AG04449 (cell line): ENCODE data around the gene DOCK3.
"Not testable (repeated sequence)": the region's sequence is repeated elsewhere in the genome, so short reads cannot be mapped to it uniquely, and the experiment has no call there.

ENCODE experiments used
- CTCF ChIA-PET: fragments of 350-600 bp; formaldehyde crosslinking; extraction: SDS; loops from one replicate; lab custom pipeline; 2021; ENCODE audit warnings: antibody characterized with exemption; lab: Yijun Ruan, JAX
- POLR2A ChIA-PET: fragments of 400-600, 350-600 bp; formaldehyde crosslinking; extraction: SDS; loops from one replicate; lab custom pipeline; 2020; ENCODE audit warnings: antibody characterized with exemption, inconsistent platforms; lab: Yijun Ruan, JAX
- DNase-seq: peaks from one replicate; pipeline ENCODE4 v3.0.0-alpha.2; 2010; ENCODE audit warnings: low read depth, low spot score
- H3K4me3 ChIP-seq: 2 replicates; pipeline ENCODE4 v1.5.1; 2011; ENCODE audit warnings: low read depth, mild to moderate bottlenecking, control low read depth, low read length
- TF ChIP-seq, protein P1 (sequence below): IDR thresholded peaks from one replicate; pipeline ENCODE4 v1.5.1; 2011; ENCODE audit warnings: mild to moderate bottlenecking, moderate library complexity, low read length, control low read depth, inconsistent platforms; ENCODE audit not compliant: insufficient read depth; ENCODE audit errors: missing control alignments

The DOCK3 gene

DNA sequence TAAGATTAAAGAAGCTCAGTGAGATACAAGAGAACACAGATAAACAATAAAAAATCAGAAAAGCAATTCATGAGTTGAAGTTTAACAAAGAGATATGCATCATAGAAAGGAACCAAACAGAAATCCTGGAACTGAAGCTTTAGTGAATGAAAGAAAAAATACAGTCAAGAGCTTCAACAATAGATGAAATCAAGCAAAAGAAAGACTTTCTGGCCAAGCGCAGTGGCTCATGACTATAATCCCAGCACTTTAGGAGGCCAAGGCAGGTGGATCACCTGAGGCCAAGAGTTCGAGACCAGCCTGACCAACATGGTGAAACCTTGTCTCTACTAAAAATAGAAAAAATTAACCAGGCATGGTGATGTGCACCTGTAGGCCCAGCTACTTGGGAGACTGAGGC, 408.8 kb downstream of the DOCK3 start:
- TF ChIP-seq, protein P1, sequence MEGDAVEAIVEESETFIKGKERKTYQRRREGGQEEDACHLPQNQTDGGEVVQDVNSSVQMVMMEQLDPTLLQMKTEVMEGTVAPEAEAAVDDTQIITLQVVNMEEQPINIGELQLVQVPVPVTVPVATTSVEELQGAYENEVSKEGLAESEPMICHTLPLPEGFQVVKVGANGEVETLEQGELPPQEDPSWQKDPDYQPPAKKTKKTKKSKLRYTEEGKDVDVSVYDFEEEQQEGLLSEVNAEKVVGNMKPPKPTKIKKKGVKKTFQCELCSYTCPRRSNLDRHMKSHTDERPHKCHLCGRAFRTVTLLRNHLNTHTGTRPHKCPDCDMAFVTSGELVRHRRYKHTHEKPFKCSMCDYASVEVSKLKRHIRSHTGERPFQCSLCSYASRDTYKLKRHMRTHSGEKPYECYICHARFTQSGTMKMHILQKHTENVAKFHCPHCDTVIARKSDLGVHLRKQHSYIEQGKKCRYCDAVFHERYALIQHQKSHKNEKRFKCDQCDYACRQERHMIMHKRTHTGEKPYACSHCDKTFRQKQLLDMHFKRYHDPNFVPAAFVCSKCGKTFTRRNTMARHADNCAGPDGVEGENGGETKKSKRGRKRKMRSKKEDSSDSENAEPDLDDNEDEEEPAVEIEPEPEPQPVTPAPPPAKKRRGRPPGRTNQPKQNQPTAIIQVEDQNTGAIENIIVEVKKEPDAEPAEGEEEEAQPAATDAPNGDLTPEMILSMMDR, result no peak
- DNase-seq, result no peak
- CTCF ChIA-PET, result interaction anchor here (0.7 to 1.3 kb wide), 3 partner anchors 17 to 18 kb away, joined by 3 to 4 read pairs (median 4); no protein-coding TSS in a partner anchor
- POLR2A ChIA-PET, result no interaction called here
- H3K4me3 ChIP-seq, result no peak overlapping the region

DNA sequence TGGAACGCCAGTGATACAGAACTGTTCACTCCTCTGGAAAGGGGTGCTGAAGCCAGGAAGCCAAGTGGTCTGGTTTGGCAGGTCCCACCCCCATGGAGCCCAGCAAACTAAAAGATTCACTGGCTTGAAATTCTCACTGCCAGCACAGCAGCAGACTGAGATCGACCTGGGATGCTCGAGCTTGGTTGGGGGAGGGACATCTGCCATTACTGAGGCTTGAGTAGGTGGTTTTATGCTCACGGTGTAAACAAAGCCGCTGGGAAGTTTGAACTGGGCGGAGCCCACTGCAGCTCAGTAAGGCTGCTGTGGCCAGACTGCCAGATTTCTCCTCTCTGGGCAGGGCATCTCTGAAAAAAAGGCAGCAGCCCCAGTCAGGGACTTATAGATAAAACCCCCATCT, 417.4 kb downstream of the DOCK3 start:
- CTCF ChIA-PET, result interaction anchor here (2.9 kb wide), 1 partner anchor 9 kb away, joined by 12 read pairs; no protein-coding TSS in a partner anchor
- POLR2A ChIA-PET, DNase-seq, H3K4me3 ChIP-seq: not testable (repeated sequence)

DNA sequence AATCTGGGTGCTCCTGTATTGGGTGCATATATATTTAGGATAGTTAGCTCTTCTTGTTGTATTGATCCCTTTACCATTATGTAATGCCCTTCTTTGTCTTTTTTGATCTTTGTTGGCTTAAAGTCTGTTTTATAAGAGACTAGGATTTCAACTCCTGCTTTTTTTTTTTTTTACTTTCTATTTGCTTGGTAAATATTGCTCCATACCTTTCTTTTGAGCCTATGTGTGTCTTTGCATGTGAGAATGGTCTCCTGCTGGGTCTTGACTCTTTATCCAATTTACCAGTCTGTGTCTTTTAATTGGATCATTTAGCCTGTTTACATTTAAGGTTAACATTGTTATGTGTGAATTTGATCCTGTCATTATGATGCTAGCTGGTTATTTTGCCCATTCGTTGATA, 420.1 kb downstream of the DOCK3 start:
- POLR2A ChIA-PET, H3K4me3 ChIP-seq, DNase-seq: not testable (repeated sequence)
- CTCF ChIA-PET, result interaction anchor here (0.7 kb wide), 1 partner anchor 282 kb away, joined by 3 read pairs; no protein-coding TSS in a partner anchor

DNA sequence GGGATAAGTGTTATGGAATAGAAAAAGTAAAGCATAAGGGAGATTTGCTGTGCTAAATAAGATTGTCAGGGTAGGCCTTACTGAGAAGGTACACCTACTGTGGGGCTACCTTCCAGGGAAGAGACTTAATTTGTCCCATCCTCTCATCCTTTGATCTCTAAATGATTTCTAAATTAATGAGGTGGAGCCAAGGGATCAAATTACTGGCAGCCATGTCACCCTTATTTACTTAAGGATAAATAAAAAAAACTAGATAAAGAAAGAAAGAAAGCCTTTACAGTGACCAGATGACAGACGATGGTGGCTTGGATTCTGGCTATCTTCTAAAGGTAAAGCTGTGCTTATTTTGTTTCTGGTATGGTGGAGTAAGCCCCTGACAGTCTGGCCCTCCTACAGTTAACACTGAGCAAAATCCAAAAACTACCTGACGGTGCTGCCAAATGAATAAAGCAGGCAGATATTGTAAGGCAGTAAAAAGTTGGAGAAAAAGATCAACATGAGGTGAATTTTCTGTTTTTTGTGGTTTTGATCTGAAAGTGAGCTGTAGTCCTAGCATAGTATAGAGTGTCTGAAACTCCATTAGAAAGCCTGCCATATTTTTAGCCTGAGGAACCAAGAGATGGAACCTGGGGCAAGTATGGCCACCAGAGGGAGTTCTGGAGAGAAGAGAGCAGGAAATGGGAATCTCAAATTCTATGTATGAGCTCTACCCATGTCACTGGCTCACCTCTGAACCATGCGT, 425.2 kb downstream of the DOCK3 start:
- ChIA-PET CTCF (interaction anchor here (0.6 to 8.5 kb wide), 40 partner anchors 9 to 533 kb away, joined by 3 to 284 read pairs (median 3); partner anchors contain the start of genes C3orf18, CISH, DCAF1 and MANF), POLR2A (no interaction called here)
- TF ChIP-seq, protein P1, result peak; percentile 72
- H3K4me3 ChIP-seq, result no peak overlapping the region
- peak; percentile 4 for DNase-seq

DNA sequence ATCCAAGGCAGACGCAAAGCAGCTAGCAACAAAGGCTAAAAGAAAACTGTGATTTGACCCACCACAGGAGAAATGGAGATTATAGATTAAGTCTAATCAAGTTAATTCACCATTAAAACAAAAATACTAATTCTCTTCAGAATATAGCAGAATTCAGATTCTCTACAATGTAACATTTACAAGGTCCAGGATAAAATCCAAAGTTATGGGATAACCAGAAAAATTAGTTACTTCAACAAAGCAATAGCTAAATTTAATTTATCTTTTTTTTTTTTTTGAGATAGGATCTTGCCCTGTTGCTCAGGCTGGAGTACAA, 425.8 kb downstream of the DOCK3 start:
- TF ChIP-seq, protein P1, result no peak
- H3K4me3 ChIP-seq, result no peak overlapping the region
- POLR2A ChIA-PET, result no interaction called here
- no peak for DNase-seq
- CTCF ChIA-PET, result interaction anchor here (0.6 to 8.5 kb wide), 38 partner anchors 10 to 533 kb away, joined by 3 to 284 read pairs (median 3); partner anchors contain the start of genes C3orf18, CISH, DCAF1 and MANF

DNA sequence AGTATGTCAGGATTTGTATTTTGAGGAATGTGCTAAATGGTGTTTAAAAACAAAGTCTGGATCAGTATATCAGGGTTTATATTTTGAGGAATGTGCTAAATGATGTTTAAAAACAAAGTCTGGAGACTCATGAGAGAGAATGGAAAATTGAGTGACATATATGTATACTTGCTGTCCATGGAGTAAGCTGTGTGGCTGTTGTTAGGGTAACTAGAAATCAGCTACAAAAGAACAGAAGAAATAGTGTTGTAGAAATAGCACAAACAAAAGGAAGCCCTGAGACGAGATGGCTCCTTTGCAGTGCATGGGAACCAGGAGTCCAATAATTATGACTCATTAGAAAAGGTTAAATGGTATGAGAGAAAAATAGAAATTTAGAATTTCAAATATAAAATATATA, 427.7 kb downstream of the DOCK3 start:
- no peak overlapping the region for H3K4me3 ChIP-seq
- CTCF ChIA-PET, result interaction anchor here (1.1 to 8.5 kb wide), 7 partner anchors 19 to 488 kb away, joined by 3 to 284 read pairs (median 5); partner anchors contain the start of genes CISH, MAPKAPK3 and RBM15B
- TF ChIP-seq, protein P1, result no peak
- POLR2A ChIA-PET, result no interaction called here
- no peak for DNase-seq

DNA sequence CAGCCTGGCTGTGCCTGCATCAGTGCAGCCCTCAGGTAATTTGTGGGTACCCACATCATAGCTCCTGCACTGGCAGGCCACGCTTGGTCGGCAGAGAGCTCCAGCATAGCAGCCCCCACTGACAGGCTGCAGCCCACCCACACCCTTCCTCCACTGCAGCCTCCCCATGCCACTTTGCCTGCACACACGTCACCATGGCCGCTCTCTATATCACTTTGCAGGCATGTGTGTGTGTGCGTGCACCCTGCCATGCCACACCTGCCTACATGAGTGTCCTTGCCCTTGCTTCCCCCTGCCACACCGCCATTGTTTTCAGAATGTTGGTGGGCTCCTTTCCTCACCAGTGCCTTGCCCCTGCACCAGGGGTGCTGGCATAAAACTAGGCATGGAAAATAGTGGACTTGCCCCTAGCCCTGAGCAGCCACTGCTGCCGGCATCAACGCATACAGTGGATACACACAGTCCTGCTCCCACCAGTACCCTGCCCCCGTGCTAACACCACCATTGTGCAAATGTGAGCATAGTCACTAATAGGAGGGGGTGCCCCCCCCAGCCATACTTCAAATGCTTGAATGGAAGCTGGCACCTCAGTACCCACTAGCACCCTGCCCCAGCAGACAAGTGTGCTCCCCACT, 431.6 kb downstream of the DOCK3 start:
- CTCF ChIA-PET, result interaction anchor here (1.0 kb wide), 1 partner anchor 490 kb away, joined by 3 read pairs; no protein-coding TSS in a partner anchor
- no peak for DNase-seq
- POLR2A ChIA-PET, result no interaction called here
- TF ChIP-seq, protein P1, result no peak
- H3K4me3 ChIP-seq, result no peak overlapping the region
